ENCODE measurements around the gene ANKRD33B. TPM values are rescaled to one million over a fixed set of nuclear protein-coding genes. Genes with fewer than 3 reads are reported as not detected.

ANKRD33B gene
- total and polyA plus RNA-seq, 2 experiments from 2014 or later = 2.9 to 15.4 TPM

DNA sequence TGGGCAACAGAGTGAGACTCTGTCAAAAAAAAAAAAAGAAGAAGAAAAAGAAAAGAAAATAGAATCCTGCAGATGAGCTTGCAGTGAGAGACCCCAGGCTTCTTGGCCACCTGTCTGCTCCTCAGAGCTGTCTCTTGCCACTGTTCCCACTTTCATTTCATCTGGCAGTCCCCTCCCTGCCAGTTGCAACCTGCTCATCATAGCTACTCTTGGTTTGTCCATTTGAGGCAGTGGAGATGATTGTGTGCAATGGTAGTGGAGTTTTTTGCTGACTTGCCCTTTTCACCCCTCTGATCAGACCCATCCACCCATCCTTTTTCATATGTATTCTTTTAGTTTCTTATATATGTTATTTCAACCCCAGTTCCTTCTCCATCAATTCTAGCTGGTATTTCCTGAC lies 28.7 kb downstream of the ANKRD33B start:
- H3K27me3 Mint-ChIP-seq (ENCODE audit: insufficient read depth, low read depth, poor library complexity) = peaks cover 7% of the 10 kb centered on the region
- H3K4me1 ChIP-seq (ENCODE audit: insufficient read depth) = peaks cover 6% of the 10 kb centered on the region; the same call in 1 of the 2 replicates
- H3K36me3 Mint-ChIP-seq (ENCODE audit: low read depth) = 0 out of 3 replicates have a peak, but pooled peaks cover 4% of the 10 kb centered on the region
- H3F3A ChIP-seq (replicated peaks; ENCODE audit: low read depth) = no peaks in the 10 kb centered on the region
- TF ChIP-seq STAT1 (IDR thresholded peaks at IDR 0.05; ENCODE audit: unreplicated experiment) (no peak), ZNF114 (CRISPR knock-in tag; IDR thresholded peaks at IDR 0.05) (no peak), EZH2 (IDR thresholded peaks at IDR 0.05; ENCODE audit: low read depth, unreplicated experiment) (no peak), ZNF331 (CRISPR knock-in tag; IDR thresholded peaks at IDR 0.05; ENCODE audit: low read depth) (no peak), NANOG (IDR thresholded peaks at IDR 0.05; ENCODE audit: borderline replicate concordance) (no peak), CREB1 (CRISPR knock-in tag; IDR thresholded peaks at IDR 0.05; ENCODE audit: low read depth) (no peak), ETS1 (IDR thresholded peaks at IDR 0.05) (no peak), EZH2phosphoT487 (IDR thresholded peaks at IDR 0.05; ENCODE audit: unreplicated experiment) (no peak), POLR2AphosphoS5 (IDR thresholded peaks at IDR 0.05; ENCODE audit: low read depth) (no peak), JUNB (IDR thresholded peaks at IDR 0.05; ENCODE audit: unreplicated experiment) (no peak)
- TF ChIP-seq, protein P1, sequence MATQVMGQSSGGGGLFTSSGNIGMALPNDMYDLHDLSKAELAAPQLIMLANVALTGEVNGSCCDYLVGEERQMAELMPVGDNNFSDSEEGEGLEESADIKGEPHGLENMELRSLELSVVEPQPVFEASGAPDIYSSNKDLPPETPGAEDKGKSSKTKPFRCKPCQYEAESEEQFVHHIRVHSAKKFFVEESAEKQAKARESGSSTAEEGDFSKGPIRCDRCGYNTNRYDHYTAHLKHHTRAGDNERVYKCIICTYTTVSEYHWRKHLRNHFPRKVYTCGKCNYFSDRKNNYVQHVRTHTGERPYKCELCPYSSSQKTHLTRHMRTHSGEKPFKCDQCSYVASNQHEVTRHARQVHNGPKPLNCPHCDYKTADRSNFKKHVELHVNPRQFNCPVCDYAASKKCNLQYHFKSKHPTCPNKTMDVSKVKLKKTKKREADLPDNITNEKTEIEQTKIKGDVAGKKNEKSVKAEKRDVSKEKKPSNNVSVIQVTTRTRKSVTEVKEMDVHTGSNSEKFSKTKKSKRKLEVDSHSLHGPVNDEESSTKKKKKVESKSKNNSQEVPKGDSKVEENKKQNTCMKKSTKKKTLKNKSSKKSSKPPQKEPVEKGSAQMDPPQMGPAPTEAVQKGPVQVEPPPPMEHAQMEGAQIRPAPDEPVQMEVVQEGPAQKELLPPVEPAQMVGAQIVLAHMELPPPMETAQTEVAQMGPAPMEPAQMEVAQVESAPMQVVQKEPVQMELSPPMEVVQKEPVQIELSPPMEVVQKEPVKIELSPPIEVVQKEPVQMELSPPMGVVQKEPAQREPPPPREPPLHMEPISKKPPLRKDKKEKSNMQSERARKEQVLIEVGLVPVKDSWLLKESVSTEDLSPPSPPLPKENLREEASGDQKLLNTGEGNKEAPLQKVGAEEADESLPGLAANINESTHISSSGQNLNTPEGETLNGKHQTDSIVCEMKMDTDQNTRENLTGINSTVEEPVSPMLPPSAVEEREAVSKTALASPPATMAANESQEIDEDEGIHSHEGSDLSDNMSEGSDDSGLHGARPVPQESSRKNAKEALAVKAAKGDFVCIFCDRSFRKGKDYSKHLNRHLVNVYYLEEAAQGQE (IDR thresholded peaks at IDR 0.05; ENCODE audit: unreplicated experiment) = no peak
- TF ChIP-seq, protein P2, sequence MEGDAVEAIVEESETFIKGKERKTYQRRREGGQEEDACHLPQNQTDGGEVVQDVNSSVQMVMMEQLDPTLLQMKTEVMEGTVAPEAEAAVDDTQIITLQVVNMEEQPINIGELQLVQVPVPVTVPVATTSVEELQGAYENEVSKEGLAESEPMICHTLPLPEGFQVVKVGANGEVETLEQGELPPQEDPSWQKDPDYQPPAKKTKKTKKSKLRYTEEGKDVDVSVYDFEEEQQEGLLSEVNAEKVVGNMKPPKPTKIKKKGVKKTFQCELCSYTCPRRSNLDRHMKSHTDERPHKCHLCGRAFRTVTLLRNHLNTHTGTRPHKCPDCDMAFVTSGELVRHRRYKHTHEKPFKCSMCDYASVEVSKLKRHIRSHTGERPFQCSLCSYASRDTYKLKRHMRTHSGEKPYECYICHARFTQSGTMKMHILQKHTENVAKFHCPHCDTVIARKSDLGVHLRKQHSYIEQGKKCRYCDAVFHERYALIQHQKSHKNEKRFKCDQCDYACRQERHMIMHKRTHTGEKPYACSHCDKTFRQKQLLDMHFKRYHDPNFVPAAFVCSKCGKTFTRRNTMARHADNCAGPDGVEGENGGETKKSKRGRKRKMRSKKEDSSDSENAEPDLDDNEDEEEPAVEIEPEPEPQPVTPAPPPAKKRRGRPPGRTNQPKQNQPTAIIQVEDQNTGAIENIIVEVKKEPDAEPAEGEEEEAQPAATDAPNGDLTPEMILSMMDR (conservative IDR thresholded peaks at IDR 0.05; ENCODE audit: low read depth in 2 of 2) = no peak
- ATAC-seq (no peak), DNase-seq (ENCODE audit: low spot score) (no peak)
- H4K20me1 ChIP-seq (replicated peaks; ENCODE audit: insufficient read depth) = no peaks in the 10 kb centered on the region
- H3K9me3 Mint-ChIP-seq = peaks cover 2% of the 10 kb centered on the region; the same call in 1 of the 3 replicates
- H3K4me3 ChIP-seq = no peak overlapping the region
- H3K36me3 ChIP-seq (ENCODE audit: insufficient read depth) = no peaks in the 10 kb centered on the region
- H3K9me2 ChIP-seq (ENCODE audit: insufficient read depth) = no peaks in the 10 kb centered on the region
- no peak overlapping the region for H3K27ac ChIP-seq (ENCODE audit: low read depth)
- H3K79me2 ChIP-seq (replicated peaks; ENCODE audit: insufficient read depth) = no peaks in the 10 kb centered on the region
- H2AFZ ChIP-seq = no peak overlapping the region
- no peak overlapping the region for H3K4me2 ChIP-seq
- no peak overlapping the region for H3K27ac Mint-ChIP-seq
- no peaks in the 10 kb centered on the region for H3K27me3 ChIP-seq (ENCODE audit: insufficient read depth)
- peaks cover 28% of the 10 kb centered on the region for H3K4me1 Mint-ChIP-seq
- no peak overlapping the region for H3K4me3 Mint-ChIP-seq

Measured in GM23338 (cell line).